ENCODE data around the gene ETS1.

ETS1 gene

GRCh38 chr11:128437136-128437535 lies 150.2 kb downstream of the ETS1 start:
- no peak for DNase-seq (ENCODE audit: extremely low read depth, low read depth)
- TF ChIP-seq CTCF (IDR thresholded peaks at IDR 0.05; ENCODE audit: low read depth, low read length, missing control alignments) = no peak
- no peak overlapping the region for H3K4me3 ChIP-seq (replicated peaks; ENCODE audit: low read depth, low read length)

- H3K4me3 ChIP-seq (replicated peaks; ENCODE audit: low read depth, low read length) = no peak overlapping the region
- no peak for TF ChIP-seq CTCF (IDR thresholded peaks at IDR 0.05; ENCODE audit: low read depth, low read length, missing control alignments)
- no peak for DNase-seq (ENCODE audit: extremely low read depth, low read depth)
Measured at GRCh38 chr11:128434818-128435217, 152.5 kb downstream of the ETS1 start.

GRCh38 chr11:128434411-128434810 lies 152.9 kb downstream of the ETS1 start:
- H3K4me3 ChIP-seq (replicated peaks; ENCODE audit: low read depth, low read length) = no peak overlapping the region
- no peak for DNase-seq (ENCODE audit: extremely low read depth, low read depth)
- no peak for TF ChIP-seq CTCF (IDR thresholded peaks at IDR 0.05; ENCODE audit: low read depth, low read length, missing control alignments)

GRCh38 chr11:128432926-128433325 lies 154.4 kb downstream of the ETS1 start:
- no peak overlapping the region for H3K4me3 ChIP-seq (replicated peaks; ENCODE audit: low read depth, low read length)
- no peak for TF ChIP-seq CTCF (IDR thresholded peaks at IDR 0.05; ENCODE audit: low read depth, low read length, missing control alignments)
- no peak for DNase-seq (ENCODE audit: extremely low read depth, low read depth)

- DNase-seq (ENCODE audit: extremely low read depth, low read depth) = no peak
- TF ChIP-seq CTCF (IDR thresholded peaks at IDR 0.05; ENCODE audit: low read depth, low read length, missing control alignments) = no peak
- no peak overlapping the region for H3K4me3 ChIP-seq (replicated peaks; ENCODE audit: low read depth, low read length)
Measured at GRCh38 chr11:128431931-128432330, 155.4 kb downstream of the ETS1 start.

GRCh38 chr11:128428935-128429334 lies 158.4 kb downstream of the ETS1 start:
- H3K4me3 ChIP-seq (replicated peaks; ENCODE audit: low read depth, low read length) = no peak overlapping the region
- no peak for DNase-seq (ENCODE audit: extremely low read depth, low read depth)
- no peak for TF ChIP-seq CTCF (IDR thresholded peaks at IDR 0.05; ENCODE audit: low read depth, low read length, missing control alignments)

GRCh38 chr11:128424851-128425285 lies 162.5 kb downstream of the ETS1 start:
- TF ChIP-seq CTCF (IDR thresholded peaks at IDR 0.05; ENCODE audit: low read depth, low read length, missing control alignments) = no peak
- H3K4me3 ChIP-seq (replicated peaks; ENCODE audit: low read depth, low read length) = no peak overlapping the region
- DNase-seq (ENCODE audit: extremely low read depth, low read depth) = no peak

All from HFF-Myc (cell line).